ENCODE results near the gene YIF1A.

The YIF1A gene

GRCh38 chr11:66333896-66334604 lies 45.1 kb upstream of the YIF1A start:
- CTCF ChIA-PET: interaction anchor here (0.6 to 3.1 kb wide), 4 partner anchors 10 to 623 kb away, joined by 3 to 19 read pairs (median 4); no protein-coding TSS in a partner anchor
- no peak overlapping the region for H3K27ac ChIP-seq (ENCODE audit: extremely low read depth, low read depth, low read length)
- TF ChIP-seq ZNF26 (tag by site-specific recombination; IDR thresholded peaks at IDR 0.05): no peak
- TF ChIP-seq CTCF (tag by site-specific recombination; IDR thresholded peaks at IDR 0.05): no peak
- TF ChIP-seq ZNF2 (tag by site-specific recombination; IDR thresholded peaks at IDR 0.05): no peak
- TF ChIP-seq BCL6B (tag by site-specific recombination; IDR thresholded peaks at IDR 0.05): no peak
- TF ChIP-seq ZNF174 (tag by site-specific recombination; IDR thresholded peaks at IDR 0.05): no peak
- TF ChIP-seq ZNF561 (tag by site-specific recombination; IDR thresholded peaks at IDR 0.05; ENCODE audit: borderline replicate concordance): no peak
- TF ChIP-seq ZNF600 (tag by site-specific recombination; IDR thresholded peaks at IDR 0.05): peak; percentile 81
- TF ChIP-seq ZNF211 (tag by site-specific recombination; IDR thresholded peaks at IDR 0.05; ENCODE audit: low read depth): no peak
- POLR2A ChIA-PET: interaction anchor here (1.1 kb wide), 1 partner anchor 22 kb away, joined by 3 read pairs; no protein-coding TSS in a partner anchor
- no peak overlapping the region for H3K4me3 ChIP-seq (ENCODE audit: low read depth, low read length)
- peaks cover 0 to 19% of the 10 kb centered on the region in 2 experiments; a peak in 1 of 3 replicates for H3K36me3 ChIP-seq (ENCODE audit: control insufficient read depth in 2 of 2, insufficient read depth in 1 of 2, low read length in 2 of 2)
- H3K4me1 ChIP-seq (ENCODE audit: control insufficient read depth, insufficient read depth, low read length): no peaks in the 10 kb centered on the region
- H3K9me3 ChIP-seq (ENCODE audit: control insufficient read depth, insufficient read depth, low read depth, low read length): no peaks in the 10 kb centered on the region

- no peaks in the 10 kb centered on the region for H3K4me1 ChIP-seq (ENCODE audit: control insufficient read depth, insufficient read depth, low read length)
- peaks cover 0 to 12% of the 10 kb centered on the region in 2 experiments; a peak in 1 of 3 replicates for H3K36me3 ChIP-seq (ENCODE audit: control insufficient read depth in 2 of 2, insufficient read depth in 1 of 2, low read length in 2 of 2)
- no peaks in the 10 kb centered on the region for H3K9me3 ChIP-seq (ENCODE audit: control insufficient read depth, insufficient read depth, low read depth, low read length)
- CTCF ChIA-PET: interaction anchor here (0.6 to 3.1 kb wide), 3 partner anchors 17 to 53 kb away, joined by 3 to 19 read pairs (median 4); no protein-coding TSS in a partner anchor
- H3K27ac ChIP-seq (ENCODE audit: extremely low read depth, low read depth, low read length): no peak overlapping the region
- POLR2A ChIA-PET: no interaction called here
- H3K4me3 ChIP-seq (ENCODE audit: low read depth, low read length): no peak overlapping the region
- TF ChIP-seq ZNF362 (tag by site-specific recombination; IDR thresholded peaks at IDR 0.05) (no peak), ZNF133 (tag by site-specific recombination; IDR thresholded peaks at IDR 0.05) (no peak), ZNF416 (tag by site-specific recombination; IDR thresholded peaks at IDR 0.05) (no peak), REST (tag by site-specific recombination; IDR thresholded peaks at IDR 0.05) (no peak), KLF10 (tag by site-specific recombination; IDR thresholded peaks at IDR 0.05) (no peak), ZNF404 (tag by site-specific recombination; IDR thresholded peaks at IDR 0.05) (no peak), ZNF639 (tag by site-specific recombination; IDR thresholded peaks at IDR 0.05) (no peak), ZNF202 (tag by site-specific recombination; IDR thresholded peaks at IDR 0.05; ENCODE audit: borderline replicate concordance) (no peak), ZNF623 (tag by site-specific recombination; IDR thresholded peaks at IDR 0.05) (no peak), ZNF501 (tag by site-specific recombination; IDR thresholded peaks at IDR 0.05) (no peak), ZNF423 (tag by site-specific recombination; IDR thresholded peaks at IDR 0.05) (no peak), HOXC10 (CRISPR knock-in tag; IDR thresholded peaks at IDR 0.05) (no peak), ZNF274 (IDR thresholded peaks at IDR 0.05; ENCODE audit: low read length) (no peak), ZNF274 (tag by site-specific recombination; IDR thresholded peaks at IDR 0.05; ENCODE audit: borderline replicate concordance) (no peak)
These were observed 44.4 kb upstream of the YIF1A start for GRCh38 chr11:66333220-66333877.

All from HEK293 (cell line).